ENCODE data around the gene HSPB7.
"Not testable (repeated sequence)": the region's sequence is repeated elsewhere in the genome, so short reads cannot be mapped to it uniquely, and the experiment has no call there.

HSPB7 gene

DNA sequence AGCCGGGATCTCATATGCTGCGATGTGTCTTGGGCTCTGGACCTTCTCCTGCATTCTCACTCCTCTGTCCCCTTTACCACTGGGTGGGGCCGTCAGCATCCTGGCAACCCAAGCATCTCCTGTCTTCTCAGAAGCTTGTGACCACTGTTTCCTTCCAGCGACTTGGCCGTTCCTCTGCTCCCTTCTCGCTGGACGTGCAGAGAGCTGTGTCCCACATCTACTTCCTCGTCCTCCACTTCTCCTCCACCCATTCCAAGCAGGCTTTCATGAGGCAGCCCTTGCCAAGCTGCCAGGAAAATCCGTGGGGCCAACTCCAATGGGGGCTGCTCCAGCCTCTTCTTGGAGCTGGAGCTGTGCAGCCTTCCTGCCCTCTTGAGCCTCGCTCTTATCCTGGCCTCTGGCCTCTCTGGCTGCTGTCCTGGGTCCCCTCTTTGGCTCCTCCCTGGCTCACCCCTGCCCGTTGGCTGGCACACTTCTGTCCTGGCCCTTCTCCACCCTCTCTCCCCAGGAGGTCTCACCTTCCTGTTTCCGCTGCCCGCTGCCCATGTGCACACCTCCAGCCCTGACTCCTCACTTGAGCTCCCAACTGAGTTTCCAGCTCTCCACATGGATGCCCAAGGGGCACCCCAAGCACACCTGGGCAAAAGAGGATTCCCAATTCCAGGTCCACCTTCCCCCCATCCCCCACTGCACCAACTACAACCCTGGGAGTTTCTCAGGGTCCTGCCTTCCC lies 46.9 kb upstream of the HSPB7 start:
- no peak overlapping the region for H3K4me3 ChIP-seq (ENCODE audit: severe bottlenecking)
- H3K36me3 ChIP-seq (ENCODE audit: low read depth), result no peaks in the 10 kb centered on the region
- TF ChIP-seq, protein P1, sequence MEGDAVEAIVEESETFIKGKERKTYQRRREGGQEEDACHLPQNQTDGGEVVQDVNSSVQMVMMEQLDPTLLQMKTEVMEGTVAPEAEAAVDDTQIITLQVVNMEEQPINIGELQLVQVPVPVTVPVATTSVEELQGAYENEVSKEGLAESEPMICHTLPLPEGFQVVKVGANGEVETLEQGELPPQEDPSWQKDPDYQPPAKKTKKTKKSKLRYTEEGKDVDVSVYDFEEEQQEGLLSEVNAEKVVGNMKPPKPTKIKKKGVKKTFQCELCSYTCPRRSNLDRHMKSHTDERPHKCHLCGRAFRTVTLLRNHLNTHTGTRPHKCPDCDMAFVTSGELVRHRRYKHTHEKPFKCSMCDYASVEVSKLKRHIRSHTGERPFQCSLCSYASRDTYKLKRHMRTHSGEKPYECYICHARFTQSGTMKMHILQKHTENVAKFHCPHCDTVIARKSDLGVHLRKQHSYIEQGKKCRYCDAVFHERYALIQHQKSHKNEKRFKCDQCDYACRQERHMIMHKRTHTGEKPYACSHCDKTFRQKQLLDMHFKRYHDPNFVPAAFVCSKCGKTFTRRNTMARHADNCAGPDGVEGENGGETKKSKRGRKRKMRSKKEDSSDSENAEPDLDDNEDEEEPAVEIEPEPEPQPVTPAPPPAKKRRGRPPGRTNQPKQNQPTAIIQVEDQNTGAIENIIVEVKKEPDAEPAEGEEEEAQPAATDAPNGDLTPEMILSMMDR (IDR thresholded peaks at IDR 0.05; ENCODE audit: poor library complexity, severe bottlenecking), result no peak
- no peaks in the 10 kb centered on the region for H3K9me3 ChIP-seq (ENCODE audit: severe bottlenecking)
- DNase-seq (ENCODE audit: low spot score), result no peak
- H3K27ac ChIP-seq (ENCODE audit: poor library complexity, severe bottlenecking), result no peak overlapping the region
- H3K27me3 ChIP-seq (ENCODE audit: insufficient read depth, poor library complexity, severe bottlenecking), result no peaks in the 10 kb centered on the region
- no peak for ATAC-seq (ENCODE audit: low read depth)
- H3K4me1 ChIP-seq (ENCODE audit: insufficient read depth, poor library complexity, severe bottlenecking), result no peaks in the 10 kb centered on the region

DNA sequence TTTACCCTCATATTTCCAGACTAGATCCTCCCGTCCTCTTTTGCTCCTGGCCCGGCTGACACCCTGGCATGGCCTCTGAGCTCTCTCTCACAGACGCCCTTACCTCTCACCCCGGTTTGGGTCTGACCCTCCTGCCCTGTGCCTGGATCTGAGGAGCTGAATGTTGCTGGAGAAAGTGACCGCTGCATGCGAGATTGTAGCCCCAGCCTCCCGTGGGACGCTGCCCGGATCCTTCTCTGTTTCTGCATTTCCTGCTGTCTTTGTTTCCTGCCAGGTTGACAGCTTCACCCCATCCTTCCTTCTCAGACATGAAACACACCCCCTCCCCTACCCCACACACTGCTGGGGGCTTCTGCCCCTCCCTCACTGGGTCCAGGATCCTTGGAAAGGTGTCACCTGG lies 46.1 kb upstream of the HSPB7 start:
- no peak overlapping the region for H3K4me3 ChIP-seq (ENCODE audit: severe bottlenecking)
- TF ChIP-seq, protein P1 (IDR thresholded peaks at IDR 0.05; ENCODE audit: poor library complexity, severe bottlenecking), result no peak

DNA sequence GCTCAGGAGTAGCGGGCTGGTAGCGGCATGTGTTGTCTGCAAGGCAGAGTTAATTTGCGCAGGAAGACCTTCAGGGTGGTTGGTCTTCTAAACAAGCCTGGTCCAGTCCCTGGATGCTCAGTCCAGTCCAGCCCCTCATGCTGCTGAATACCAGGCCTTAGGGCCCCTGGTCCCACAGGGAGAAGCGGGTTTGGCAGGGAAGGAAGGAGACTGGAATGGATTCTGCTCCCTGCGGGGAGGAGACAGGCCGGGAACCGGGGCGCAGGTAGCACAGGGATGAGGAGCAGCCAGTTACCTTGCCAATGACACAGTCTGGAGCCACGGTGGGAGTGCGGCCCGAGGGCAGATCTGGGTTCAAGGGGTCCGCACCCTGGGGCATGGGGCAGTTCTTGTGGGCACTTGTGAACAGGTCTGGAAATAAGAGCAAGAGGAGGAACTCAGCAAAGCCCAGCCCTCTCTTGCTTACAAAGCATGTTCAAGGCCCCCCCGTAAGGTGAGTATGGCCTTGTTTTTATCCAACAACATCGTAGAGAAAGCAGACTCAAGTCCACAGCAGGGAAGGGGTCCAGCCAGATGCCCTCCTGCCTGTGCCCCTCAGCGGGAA lies 45.5 kb upstream of the HSPB7 start:
- TF ChIP-seq, protein P1 (IDR thresholded peaks at IDR 0.05; ENCODE audit: poor library complexity, severe bottlenecking), result no peak
- Histone ChIP-seq H3K27me3 (ENCODE audit: insufficient read depth, poor library complexity, severe bottlenecking) (no peaks in the 10 kb centered on the region), H3K27ac (ENCODE audit: poor library complexity, severe bottlenecking) (no peak overlapping the region), H3K36me3 (ENCODE audit: low read depth) (no peaks in the 10 kb centered on the region), H3K9me3 (ENCODE audit: severe bottlenecking) (no peaks in the 10 kb centered on the region), H3K4me3 (ENCODE audit: severe bottlenecking) (no peak overlapping the region), H3K4me1 (ENCODE audit: insufficient read depth, poor library complexity, severe bottlenecking) (no peaks in the 10 kb centered on the region)
- ATAC-seq (ENCODE audit: low read depth), result no peak
- no peak for DNase-seq (ENCODE audit: low spot score)

More for the DNA sequence above, 46.1 kb upstream of the HSPB7 start:
- no peak for DNase-seq (ENCODE audit: low spot score)
- H3K36me3 ChIP-seq (ENCODE audit: low read depth), result no peaks in the 10 kb centered on the region
- H3K9me3 ChIP-seq (ENCODE audit: severe bottlenecking), result no peaks in the 10 kb centered on the region
- H3K27me3 ChIP-seq (ENCODE audit: insufficient read depth, poor library complexity, severe bottlenecking), result no peaks in the 10 kb centered on the region
- ATAC-seq (ENCODE audit: low read depth), result no peak
- no peaks in the 10 kb centered on the region for H3K4me1 ChIP-seq (ENCODE audit: insufficient read depth, poor library complexity, severe bottlenecking)
- H3K27ac ChIP-seq (ENCODE audit: poor library complexity, severe bottlenecking), result no peak overlapping the region

DNA sequence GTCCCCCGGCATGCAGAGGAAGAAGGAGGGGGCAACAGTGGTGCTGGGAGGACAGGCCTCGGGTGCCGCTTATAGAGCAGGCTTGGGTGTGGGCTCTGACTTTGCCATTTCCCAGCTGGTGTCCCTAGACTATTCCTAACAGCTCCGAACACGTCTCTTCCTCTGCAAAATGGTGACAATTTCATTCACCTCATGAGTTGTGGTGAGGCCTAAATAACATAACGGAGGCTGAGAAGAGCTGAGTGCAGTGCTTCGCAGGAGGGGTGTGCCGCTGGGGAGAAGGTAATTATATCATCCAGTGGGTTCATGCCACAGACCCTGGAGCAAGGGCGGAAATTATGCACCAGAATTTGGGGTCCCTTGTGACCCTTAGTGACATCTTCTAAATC lies 44.8 kb upstream of the HSPB7 start:
- ATAC-seq (ENCODE audit: low read depth); H3K27ac ChIP-seq (ENCODE audit: poor library complexity, severe bottlenecking); H3K27me3 ChIP-seq (ENCODE audit: insufficient read depth, poor library complexity, severe bottlenecking); DNase-seq (ENCODE audit: low spot score); H3K9me3 ChIP-seq (ENCODE audit: severe bottlenecking); H3K36me3 ChIP-seq (ENCODE audit: low read depth); H3K4me3 ChIP-seq (ENCODE audit: severe bottlenecking); H3K4me1 ChIP-seq (ENCODE audit: insufficient read depth, poor library complexity, severe bottlenecking): not testable (repeated sequence)

DNA sequence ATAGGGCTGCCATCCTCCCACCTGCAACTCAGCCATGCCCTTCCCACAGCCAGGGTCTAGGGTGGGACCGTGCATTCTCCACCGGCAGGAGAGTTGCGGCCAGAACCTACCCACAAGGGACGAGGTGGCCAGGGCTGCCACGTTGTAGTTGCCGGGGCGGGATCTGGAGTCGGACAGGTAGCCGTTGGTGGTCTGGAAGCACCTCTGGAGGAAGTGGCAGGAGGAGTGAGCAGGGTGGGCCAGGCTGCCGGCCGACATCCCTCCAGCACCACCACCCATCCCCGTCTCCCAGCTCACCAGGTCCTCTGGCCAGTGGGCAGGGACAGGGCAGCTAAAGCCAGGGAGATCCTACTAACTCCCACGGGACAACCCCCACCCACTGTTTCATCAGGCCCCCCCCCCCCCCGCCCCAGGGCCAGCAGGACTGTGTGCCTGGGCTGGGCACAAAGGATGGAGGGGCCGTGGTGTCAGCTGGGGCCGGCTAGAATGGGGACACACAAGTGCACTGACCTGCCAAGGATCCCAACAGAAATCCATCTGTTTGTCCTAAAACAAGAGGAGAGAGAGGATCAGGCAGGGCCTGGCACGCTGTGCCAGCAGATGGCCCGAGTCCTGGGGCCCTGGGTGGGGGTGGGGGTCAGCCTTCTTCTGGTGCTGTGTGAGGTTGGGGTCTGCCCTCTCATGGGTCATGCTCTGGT lies 44.3 kb upstream of the HSPB7 start:
- ATAC-seq (ENCODE audit: low read depth); DNase-seq (ENCODE audit: low spot score); H3K36me3 ChIP-seq (ENCODE audit: low read depth); H3K9me3 ChIP-seq (ENCODE audit: severe bottlenecking); H3K27ac ChIP-seq (ENCODE audit: poor library complexity, severe bottlenecking); H3K4me1 ChIP-seq (ENCODE audit: insufficient read depth, poor library complexity, severe bottlenecking); H3K27me3 ChIP-seq (ENCODE audit: insufficient read depth, poor library complexity, severe bottlenecking); H3K4me3 ChIP-seq (ENCODE audit: severe bottlenecking): not testable (repeated sequence)

All from RWPE2 (cell line).